ENCODE results near the gene NAB2.
A peak's percentile ranks its signal among the peaks of the same experiment; 100 is the strongest.

NAB2 gene

GRCh38 chr12:57091638-57092528 lies 3.0 kb downstream of the NAB2 start:
- H3K4me3 ChIP-seq (ENCODE audit: low read depth, low read length): no peak overlapping the region
- TF ChIP-seq CTCF (IDR thresholded peaks at IDR 0.05; ENCODE audit: insufficient read depth, low read depth, low read length, missing control alignments): no peak
- DNase-seq (ENCODE audit: low read depth): no peak

GRCh38 chr12:57092529-57092862 lies 3.6 kb downstream of the NAB2 start:
- H3K4me3 ChIP-seq (ENCODE audit: low read depth, low read length): no peak overlapping the region
- no peak for TF ChIP-seq CTCF (IDR thresholded peaks at IDR 0.05; ENCODE audit: insufficient read depth, low read depth, low read length, missing control alignments)
- DNase-seq (ENCODE audit: low read depth): no peak

- no peak overlapping the region for H3K4me3 ChIP-seq (ENCODE audit: low read depth, low read length)
- DNase-seq (ENCODE audit: low read depth): no peak
- no peak for TF ChIP-seq CTCF (IDR thresholded peaks at IDR 0.05; ENCODE audit: insufficient read depth, low read depth, low read length, missing control alignments)
Observed at GRCh38 chr12:57092876-57093414, 4.0 kb downstream of the NAB2 start.

GRCh38 chr12:57093415-57094207 lies 4.7 kb downstream of the NAB2 start:
- H3K4me3 ChIP-seq (ENCODE audit: low read depth, low read length): no peak overlapping the region; the same call in 1 of the 2 replicates
- TF ChIP-seq CTCF (IDR thresholded peaks at IDR 0.05; ENCODE audit: insufficient read depth, low read depth, low read length, missing control alignments): peak; percentile 72
- peak; percentile 77 for DNase-seq (ENCODE audit: low read depth)

GRCh38 chr12:57094208-57095160 lies 5.6 kb downstream of the NAB2 start:
- H3K4me3 ChIP-seq (ENCODE audit: low read depth, low read length): no peak overlapping the region
- DNase-seq (ENCODE audit: low read depth): no peak
- no peak for TF ChIP-seq CTCF (IDR thresholded peaks at IDR 0.05; ENCODE audit: insufficient read depth, low read depth, low read length, missing control alignments)

GRCh38 chr12:57095440-57095839 lies 6.5 kb downstream of the NAB2 start:
- no peak for DNase-seq (ENCODE audit: low read depth)
- no peak for TF ChIP-seq CTCF (IDR thresholded peaks at IDR 0.05; ENCODE audit: insufficient read depth, low read depth, low read length, missing control alignments)
- H3K4me3 ChIP-seq (ENCODE audit: low read depth, low read length): no peak overlapping the region

All from GM12865 (cell line).